NCI-H2196 treated with DMSO at 0.1 percent for 48 hours (cell line): ENCODE data around the gene THOP1.
"Not testable (repeated sequence)": the region's sequence is repeated elsewhere in the genome, so short reads cannot be mapped to it uniquely, and the experiment has no call there.

ENCODE experiments used
- DNase-seq: peaks from one replicate; lab custom pipeline; 2025; ENCODE audit not compliant: unreplicated experiment; lab: John Stamatoyannopoulos, UW

Gene THOP1

DNA sequence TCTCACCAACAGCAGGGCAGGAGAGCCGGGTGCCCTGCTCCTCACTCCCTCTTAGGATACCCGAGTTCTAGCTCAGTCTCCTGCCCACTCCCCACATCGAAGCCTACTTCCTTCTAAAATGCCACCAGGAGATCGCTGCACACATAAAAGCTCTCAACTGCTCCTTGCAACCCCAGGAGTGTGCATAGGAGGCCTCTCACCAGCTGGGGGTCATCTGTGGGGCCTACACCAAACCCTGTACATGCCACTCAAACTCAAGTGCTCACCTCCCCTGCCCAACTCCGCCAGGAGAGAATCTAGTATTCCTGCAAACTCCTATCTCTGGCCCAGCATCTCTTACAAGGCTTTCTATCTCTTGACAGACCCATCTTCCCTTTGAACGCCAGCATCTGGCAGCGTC lies 5.0 kb upstream of the THOP1 start:
- no peak for DNase-seq

DNA sequence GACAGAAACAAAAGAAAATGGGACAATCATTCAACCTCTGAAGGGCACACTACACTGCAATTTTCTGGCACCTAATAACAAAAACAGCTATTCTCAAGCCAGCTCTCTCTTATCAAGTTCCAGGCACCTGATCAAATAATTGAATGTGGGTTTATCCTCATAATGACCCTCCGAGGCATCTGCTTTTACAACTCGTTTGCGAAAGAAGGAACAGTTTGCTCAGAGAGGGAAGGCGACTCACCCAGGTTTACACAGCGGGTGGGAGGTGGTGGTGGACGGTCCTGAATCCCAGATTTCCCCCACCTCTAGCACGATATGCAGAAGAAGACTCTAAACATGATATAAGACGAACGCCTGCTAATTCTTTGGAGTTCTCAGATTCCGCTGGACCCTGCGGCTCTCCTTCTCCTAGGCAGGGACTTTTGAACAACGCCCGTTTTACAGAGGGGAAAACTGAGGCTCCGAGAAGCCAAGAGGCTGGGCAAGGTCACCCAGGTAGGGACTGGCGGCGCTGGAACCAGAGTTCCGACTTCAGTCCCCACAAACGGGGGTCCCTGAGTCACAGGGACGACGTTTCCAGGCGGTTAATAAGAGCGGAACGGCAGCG lies 2.9 kb upstream of the THOP1 start:
- DNase-seq, result no peak

DNA sequence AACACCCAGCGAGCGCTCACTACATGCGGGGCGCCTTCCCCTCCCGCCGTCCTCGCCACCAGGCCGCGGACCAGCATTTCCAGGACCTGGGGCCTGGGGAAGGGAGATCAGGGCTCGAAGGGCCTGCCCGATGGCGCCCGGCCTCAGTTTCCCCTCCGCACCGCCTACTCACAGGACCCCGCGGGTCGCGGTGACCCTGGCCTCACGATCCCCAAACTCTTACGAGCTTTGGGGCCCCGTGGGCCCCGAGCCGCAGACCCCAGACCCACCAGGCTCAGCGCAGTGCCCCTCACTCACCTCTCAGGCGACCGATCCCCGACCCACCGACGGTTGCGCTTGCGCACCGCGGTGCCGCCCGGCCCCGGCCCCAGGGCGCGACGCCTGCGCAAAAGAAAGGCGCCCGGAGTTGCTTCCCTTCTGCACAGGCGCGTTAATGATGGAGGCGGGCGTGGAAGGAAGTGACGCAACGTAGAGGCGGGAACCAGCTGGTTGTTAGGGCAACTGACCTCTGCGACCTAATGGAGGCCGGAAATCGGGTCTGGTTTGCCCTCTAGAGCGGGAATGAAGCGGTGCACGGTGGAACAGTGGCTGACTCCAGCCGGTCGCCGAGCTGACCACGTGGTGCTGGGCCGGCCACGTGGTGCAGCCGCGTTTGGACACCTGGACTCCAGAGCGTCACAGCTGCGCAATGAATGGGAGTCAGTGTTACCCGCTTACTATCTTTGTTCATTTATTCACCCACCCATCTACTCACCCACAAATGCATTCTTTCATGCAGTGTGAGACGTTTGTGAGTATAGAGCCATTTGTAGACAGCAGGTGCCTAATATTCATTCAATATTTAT lies 2.1 kb upstream of the THOP1 start, which contains the start of gene SGTA:
Gene SGTA, minus strand, starts transcription at position 338 of the 845 bp plus-strand sequence. CDS start 14,205 bp downstream, outside the sequence.
- DNase-seq, result peak; percentile 99

DNA sequence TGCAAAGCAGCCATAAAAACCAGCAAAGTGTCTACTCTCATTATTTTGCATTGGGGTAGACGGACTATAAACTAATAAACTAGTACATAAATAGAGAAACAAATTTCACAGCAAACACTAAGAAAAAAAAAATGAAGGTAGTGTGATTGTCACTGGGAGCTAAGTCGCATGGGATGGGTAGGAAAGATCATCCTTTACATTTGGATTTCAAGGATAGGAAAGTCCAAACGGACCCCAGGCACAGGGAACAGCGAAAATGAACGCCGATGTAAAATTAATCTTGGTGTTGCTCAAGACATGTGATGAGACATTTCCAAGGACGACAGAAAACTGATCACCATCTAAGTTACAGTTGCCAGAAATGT lies 1.5 kb upstream of the THOP1 start:
- no peak for DNase-seq

DNA sequence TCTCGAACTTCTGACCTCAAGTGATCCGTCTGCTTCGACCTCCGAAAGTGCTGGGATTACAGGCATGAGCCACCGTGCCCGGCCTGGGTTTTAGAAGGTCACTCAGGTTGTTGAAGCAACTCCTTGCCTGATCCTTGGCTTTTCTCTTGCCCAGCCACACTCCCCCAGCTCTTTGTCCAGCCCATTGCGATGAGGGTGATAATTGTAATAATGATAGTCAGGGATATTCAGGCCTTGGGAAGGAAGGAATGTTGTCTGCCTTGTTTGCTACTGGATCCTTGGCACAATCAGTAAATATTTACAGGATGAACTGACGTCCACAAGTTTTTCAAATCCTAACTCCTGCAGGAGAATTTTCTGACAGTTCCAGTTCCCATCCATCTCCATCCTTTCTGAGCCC lies 1.8 kb downstream of the THOP1 start:
- DNase-seq, result no peak

DNA sequence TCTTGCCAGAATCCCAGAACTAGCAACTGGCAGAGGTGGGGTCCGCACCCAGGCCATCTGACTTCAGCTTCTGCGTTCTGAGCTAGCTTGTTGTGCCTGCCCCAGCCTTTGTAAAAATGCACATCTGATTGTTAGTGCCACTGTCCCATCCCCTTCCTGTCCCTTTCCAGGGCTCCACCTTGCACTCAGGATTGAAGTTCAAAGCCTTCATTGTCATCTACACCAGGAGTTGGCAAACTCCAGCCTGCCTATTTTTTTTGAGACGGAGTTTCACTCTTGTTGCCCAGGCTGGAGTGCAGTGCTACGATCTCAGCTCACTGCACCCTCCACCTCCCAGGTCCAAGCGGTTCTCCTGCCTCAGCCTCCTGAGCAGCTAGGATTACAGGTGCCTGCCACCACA lies 2.9 kb downstream of the THOP1 start:
- DNase-seq, result no peak

DNA sequence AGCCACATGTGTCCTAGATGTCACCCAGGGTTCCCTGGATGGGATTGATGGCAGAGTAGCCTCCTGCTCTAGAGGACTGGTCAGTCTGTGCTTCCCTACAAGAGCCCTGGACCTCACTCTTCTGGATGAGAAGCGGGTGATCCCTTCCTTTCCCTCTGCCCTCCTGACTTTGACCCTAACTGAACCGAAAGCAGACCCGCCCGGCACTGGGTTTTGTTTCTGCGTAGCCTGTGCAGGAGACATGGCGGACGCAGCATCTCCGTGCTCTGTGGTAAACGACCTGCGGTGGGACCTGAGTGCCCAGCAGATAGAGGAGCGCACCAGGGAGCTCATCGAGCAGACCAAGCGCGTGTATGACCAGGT lies 4.9 kb downstream of the THOP1 start:
- DNase-seq, result no peak

DNA sequence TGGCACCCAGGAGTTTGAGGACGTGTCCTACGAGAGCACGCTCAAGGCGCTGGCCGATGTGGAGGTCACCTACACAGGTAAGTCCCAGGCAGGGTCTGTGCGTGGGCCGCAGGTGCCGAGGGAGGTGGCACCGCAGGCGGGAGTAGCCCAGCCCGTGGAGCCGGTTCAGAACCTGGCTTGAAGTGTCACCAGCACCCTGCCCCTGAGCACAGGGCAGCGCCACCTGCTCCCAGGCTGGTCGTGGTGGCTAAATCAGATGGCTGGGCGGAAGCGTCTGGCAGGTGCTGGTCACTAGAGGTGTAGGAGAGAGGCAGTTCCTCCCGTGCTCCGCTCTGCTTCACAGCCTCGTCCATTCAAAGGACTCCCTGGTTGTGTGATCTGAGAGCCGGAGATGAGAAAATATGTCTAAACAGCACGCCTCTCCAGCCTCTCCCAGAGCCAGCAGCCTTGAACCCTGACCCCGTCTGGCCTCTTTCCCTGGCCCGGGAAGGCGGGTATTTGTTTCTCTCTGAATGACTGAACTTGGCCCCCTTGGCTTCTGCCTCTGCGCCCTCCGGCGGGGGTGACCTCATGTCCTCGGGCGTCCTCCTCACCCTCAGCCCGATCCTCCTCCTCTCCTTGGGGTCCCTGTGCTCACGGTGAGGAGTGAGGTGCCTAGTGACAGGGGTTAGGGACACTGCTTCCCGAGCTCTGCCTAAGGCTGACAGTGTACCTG lies 5.4 kb downstream of the THOP1 start:
- no peak for DNase-seq

DNA sequence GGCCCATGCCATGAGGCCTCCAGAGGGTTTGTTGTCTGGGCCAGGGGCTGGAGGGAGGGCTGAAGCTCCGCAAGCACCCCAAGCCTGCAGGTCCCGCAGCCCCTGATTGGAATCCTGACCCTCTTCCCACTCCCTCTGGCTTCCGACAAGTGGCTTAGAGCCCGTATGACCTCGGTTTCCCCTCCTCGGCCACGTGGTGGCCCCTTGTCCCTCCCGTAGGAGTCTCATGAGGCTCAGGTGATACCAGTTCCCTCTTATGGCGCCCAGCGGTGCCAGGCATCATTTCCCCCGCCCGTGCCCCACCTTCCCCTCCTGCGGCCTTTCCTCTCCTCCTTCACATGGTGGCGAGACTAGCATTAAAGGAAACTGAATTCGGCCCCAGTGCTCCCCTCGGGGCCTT lies 6.1 kb downstream of the THOP1 start:
- DNase-seq, result no peak

DNA sequence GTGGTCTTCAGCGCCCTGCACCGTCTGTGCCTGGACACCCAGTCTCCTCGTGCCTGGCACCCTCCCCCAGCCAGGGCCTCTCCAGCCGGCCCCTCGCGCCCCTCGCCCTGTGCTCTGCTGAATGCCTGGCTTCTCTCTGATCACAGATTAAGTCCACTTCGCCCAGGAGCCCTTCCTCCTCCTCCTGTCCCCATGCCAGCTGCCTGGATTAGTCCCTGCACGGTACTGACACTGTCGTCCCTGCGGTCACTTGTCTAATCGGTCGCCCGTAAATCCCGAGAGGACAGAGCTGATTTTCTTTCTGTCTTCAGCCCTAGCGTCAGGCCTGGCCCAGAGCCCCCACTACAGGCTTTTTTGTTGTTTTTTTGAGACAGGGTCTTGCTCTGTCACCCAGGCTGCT lies 6.6 kb downstream of the THOP1 start:
- DNase-seq, result no peak

DNA sequence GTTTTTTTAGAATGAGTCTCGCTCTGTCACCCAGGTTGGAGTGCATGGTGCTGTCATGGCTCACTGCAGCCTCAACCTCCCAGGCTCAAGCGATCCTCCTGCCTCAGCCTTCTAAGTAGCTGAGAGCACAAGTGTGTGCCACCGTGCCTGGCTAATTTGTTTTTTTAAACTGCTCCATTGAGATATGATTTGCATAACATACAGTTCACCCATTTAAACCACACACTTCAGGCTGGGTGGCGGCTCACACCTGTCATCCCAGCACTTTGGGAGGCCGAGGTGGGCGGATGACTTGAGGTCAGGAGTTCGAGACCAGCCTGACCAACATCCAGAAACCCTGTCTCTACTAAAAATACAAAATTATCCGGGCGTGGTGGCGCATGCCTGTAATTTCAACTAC lies 7.4 kb downstream of the THOP1 start:
- not testable (repeated sequence) for DNase-seq

DNA sequence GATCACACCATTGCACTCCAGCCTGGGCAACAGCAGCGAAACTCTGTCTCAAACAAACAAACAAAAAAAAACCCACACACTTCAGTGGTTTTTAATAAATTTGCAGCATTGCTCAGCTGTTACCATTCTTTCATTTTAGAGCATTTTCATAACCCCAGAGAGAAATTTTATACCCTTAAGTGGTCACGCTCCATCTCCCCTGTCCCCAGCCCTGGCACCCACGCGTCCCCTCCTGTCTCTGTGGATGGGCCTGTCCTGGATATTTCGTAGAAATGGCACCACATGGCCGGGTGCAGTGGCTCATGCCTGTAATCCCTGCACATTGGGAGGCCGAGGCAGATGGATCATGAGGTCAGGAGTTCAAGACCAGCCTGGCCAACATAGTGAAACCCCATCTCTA lies 7.8 kb downstream of the THOP1 start:
- no peak for DNase-seq

DNA sequence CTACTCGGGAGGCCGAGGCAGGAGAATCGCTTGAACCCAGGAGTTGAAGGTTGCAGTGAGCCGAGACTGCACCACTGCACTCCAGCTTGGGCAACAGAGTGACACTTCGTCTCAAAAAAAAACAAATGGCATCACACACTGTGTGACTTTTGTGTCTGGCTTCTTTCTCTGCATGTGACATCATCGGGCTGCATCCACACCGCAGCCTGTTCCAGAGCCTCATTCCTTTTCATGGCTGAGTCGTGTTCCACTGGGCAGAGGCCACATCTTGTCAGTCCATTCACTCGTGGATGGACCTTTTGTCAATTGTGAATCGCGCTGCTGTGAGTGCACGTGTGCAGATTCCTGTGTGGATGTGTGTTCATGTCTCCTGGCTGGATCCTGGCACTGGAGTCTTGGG lies 8.3 kb downstream of the THOP1 start:
- no peak for DNase-seq

DNA sequence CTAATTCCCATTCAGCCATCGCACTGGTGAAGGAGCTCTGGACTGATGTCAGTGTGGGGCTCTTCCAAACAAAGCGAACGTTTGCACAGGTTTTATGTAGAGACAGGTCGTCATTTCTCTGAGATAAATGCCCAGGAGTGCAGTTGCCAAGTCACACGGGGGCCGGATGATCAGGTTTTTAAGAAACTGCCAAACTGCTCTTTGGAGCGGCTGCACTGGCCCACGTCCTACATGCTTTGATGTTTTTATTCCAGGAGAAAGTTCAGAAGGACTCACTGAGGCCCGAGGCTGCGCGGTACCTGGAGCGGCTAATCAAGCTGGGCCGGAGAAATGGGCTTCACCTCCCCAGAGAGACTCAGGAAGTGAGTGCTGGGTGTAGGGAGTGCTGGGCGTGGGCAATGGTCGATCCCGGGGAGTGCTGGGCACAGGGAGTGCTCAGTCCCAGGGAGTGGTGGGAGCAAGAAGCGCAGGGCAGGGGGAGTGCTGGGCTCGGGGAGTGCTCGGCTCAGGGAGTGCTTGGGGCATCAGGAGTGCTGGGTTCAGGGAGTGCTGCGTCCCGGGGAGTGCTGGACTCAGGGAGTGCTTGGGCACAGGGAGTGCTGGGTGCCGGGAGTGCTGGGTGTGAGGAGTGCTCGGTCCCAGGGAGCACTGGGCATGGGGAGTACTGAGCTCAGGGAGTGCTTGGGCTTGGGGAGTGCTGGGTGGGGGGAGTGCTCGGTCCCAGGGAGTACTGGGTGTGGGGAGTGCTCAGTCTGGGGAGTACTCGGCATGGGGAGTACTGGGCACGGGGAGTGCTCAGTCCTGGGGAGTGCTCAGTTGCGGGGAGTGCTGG lies 10.7 kb downstream of the THOP1 start:
- DNase-seq, result no peak

DNA sequence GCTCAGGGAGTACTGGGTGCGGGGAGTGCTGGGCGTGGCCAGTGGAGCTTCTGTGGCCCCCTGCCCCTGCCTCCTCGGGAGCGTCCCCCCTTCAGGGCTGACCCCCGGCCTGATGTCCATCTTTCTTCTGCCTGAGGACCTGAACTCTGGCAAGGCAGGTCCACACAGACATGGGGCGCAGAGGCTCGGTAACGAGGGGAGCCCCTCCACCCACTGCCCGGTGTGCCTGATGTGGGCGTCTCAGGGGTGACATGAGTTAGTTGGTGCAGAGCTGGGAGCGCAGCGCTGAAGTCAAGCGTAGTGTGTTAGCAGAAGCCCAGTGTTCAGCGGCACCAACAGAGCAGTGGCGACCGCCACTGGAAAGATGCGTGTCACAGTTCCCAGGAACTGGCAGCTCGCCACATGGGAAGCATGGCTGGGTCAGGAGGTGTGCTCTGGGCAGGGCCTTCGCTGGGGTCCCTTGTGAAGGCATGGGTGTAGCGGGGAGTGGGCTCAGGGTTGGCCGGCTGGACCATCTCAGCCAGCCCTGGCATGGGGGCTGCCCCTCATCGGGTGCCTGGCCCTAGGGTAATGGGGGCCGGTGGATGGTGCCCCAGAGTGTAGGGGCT lies 11.5 kb downstream of the THOP1 start:
- DNase-seq, result no peak

DNA sequence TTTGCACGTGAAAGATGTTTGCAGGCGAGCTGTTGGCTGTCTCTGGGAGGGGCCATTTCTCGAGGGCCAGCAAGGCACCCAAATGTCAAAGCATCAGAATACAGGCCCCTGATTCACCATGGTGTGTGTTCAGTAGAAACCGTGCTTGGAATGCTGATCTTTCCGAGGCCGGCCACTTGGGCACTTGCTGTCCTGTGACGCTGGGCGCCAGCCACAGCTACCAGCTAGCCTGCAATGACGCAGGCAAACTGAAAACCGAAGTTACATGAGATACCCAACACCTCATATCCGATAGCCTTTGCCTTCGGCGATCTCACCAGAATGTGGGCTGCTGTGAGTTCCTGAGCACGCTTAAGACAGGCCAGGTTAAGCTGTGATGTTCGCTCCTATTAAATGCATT lies 12.0 kb downstream of the THOP1 start:
- DNase-seq, result no peak

DNA sequence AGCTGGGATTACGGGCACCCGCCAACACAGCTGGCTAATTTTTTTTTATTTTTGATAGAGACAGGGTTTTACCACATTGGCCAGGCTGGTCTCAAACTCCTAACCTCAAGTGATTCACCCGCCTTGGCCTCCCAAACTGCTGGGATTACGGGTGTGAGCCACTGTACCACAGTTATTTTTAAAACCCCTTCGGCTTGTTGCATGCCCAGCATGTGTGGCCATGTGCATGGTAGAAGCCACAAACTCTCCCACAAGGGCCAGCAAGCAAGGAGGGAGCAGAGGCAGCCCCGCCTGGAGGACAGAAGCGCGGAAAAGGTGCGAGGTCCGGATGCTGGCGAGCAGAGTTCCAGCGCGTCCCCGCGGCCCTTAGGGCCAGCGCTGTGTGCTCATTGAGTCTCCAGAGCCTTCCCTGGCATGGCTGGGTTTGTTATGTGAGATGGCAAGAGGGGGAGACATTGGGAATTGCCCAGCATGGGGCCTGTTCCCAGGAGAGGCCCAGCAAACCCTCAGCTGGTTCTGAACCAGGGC lies 12.9 kb downstream of the THOP1 start:
- no peak for DNase-seq

DNA sequence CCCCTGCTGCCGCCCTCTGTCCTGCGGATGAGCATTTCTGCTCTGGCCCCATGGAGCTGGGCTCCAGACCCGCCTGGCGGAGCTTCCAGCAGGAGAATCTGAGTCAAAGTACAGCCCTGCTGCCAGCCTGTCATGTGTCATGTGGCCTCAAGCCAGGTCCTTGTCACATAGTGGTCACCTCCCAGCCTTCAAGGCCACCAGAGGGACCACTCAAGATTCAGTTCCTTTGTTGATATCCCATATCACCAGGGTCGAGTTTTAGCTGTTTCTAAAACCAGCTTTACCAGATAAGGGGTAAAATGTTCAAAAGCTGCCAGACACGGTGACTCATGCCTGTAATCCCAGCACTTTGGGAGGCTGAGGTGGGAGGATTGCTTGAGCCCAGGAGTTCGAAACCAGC lies 13.4 kb downstream of the THOP1 start:
- no peak for DNase-seq

DNA sequence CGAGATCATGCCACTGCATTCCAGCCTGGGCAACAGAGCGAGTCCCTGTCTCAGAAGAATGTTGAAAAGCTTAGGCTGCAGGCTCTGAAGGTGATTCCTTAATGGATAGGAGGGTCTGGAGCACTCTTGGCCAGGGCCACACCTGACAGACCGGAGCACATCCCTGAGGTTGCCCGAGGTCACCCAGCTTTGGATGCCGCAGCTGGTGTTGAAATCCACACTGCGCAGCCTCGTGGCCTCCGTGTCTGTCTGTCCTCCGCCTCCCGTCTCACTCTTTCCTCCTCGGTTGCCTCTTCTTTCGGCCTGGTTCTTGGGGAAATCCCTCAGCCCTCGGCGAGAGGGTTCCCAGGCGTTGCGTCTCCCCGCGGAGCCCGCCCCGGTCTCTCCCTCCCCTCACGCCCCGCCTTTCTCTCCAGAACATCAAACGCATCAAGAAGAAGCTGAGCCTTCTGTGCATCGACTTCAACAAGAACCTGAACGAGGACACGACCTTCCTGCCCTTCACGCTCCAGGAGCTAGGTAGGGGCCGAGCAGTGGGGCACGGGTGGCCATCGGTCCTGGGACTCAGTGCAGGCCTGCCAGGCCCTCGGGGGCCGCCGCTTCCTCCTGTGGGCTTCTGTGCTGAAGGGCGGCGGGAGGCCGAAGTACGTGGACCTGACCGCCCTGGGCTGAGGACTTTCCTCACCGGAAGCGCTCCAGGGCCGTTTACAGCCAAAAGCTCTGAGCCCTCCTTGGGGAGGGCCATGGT lies 14.1 kb downstream of the THOP1 start:
- DNase-seq, result no peak

DNA sequence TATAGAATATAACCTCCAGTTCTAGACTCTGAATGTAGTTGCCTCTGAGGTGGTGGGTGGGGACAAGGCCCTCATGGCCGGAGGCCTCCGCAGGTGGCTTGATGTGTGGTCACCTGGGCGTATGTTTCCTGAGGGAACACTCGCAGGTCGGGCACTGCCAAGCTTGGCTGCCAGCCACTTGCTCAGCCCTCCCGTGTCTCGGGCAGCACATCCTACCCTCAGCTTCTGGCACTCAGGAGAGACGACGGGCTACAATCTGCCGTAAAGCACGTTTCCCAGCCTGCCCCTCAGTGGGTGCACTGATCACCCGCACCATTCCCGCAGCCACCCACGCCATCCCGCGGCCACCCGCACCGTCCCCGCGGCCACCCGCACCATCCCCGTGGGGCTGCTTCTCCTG lies 15.2 kb downstream of the THOP1 start:
- DNase-seq, result no peak
